ENCODE data around the gene ESF1.

The ESF1 gene

GRCh38 chr20:13687815-13688214, 96.9 kb downstream of the ESF1 start (continued):
- TF ChIP-seq ZFP69B (tag by site-specific recombination; IDR thresholded peaks at IDR 0.05) (no peak), ZFP3 (tag by site-specific recombination; IDR thresholded peaks at IDR 0.05; ENCODE audit: low read depth) (no peak), ZSCAN18 (tag by site-specific recombination; IDR thresholded peaks at IDR 0.05) (no peak), ZNF223 (tag by site-specific recombination; IDR thresholded peaks at IDR 0.05) (no peak), ZNF18 (tag by site-specific recombination; IDR thresholded peaks at IDR 0.05) (no peak), ZNF529 (tag by site-specific recombination; IDR thresholded peaks at IDR 0.05; ENCODE audit: insufficient replicate concordance) (no peak)

GRCh38 chr20:13685623-13686022, 99.1 kb downstream of the ESF1 start:
- Histone ChIP-seq H3K4me1 (ENCODE audit: control insufficient read depth, insufficient read depth, low read length) (no peaks in the 10 kb centered on the region), H3K9me3 (ENCODE audit: control insufficient read depth, insufficient read depth, low read depth, low read length) (no peaks in the 10 kb centered on the region), H3K4me3 (ENCODE audit: low read depth, low read length) (no peak overlapping the region), H3K27ac (ENCODE audit: extremely low read depth, low read depth, low read length) (no peak overlapping the region), H3K36me3 (ENCODE audit: control insufficient read depth in 2 of 2, insufficient read depth in 1 of 2, low read length in 2 of 2) (no peaks in the 10 kb centered on the region)
- POLR2A ChIA-PET = no interaction called here
- CTCF ChIA-PET = no interaction called here
- TF ChIP-seq ZNF518A (tag by site-specific recombination; conservative IDR thresholded peaks at IDR 0.05; ENCODE audit: low read depth) (no peak), ZNF596 (tag by site-specific recombination; IDR thresholded peaks at IDR 0.05) (0 out of 2 replicates have a peak, but pooled peaks have one; percentile 50), ZNF366 (tag by site-specific recombination; conservative IDR thresholded peaks at IDR 0.05) (peak; percentile 75)

- H3K36me3 ChIP-seq (ENCODE audit: control insufficient read depth in 2 of 2, insufficient read depth in 1 of 2, low read length in 2 of 2) = no peaks in the 10 kb centered on the region
- no peaks in the 10 kb centered on the region for H3K9me3 ChIP-seq (ENCODE audit: control insufficient read depth, insufficient read depth, low read depth, low read length)
- no peak overlapping the region for H3K4me3 ChIP-seq (ENCODE audit: low read depth, low read length)
- POLR2A ChIA-PET = no interaction called here
- no peaks in the 10 kb centered on the region for H3K4me1 ChIP-seq (ENCODE audit: control insufficient read depth, insufficient read depth, low read length)
- CTCF ChIA-PET = no interaction called here
- H3K27ac ChIP-seq (ENCODE audit: extremely low read depth, low read depth, low read length) = no peak overlapping the region
- TF ChIP-seq ZNF19 (tag by site-specific recombination; IDR thresholded peaks at IDR 0.05; ENCODE audit: low read depth) (no peak), ZNF157 (tag by site-specific recombination; IDR thresholded peaks at IDR 0.05) (no peak), ZNF324 (tag by site-specific recombination; IDR thresholded peaks at IDR 0.05) (no peak), ZBTB26 (tag by site-specific recombination; optimal IDR thresholded peaks at IDR 0.05) (no peak), ZNF837 (tag by site-specific recombination; IDR thresholded peaks at IDR 0.05) (no peak)
These were observed 100.0 kb downstream of the ESF1 start for GRCh38 chr20:13684566-13685222.
